Measurements from ENCODE around the gene ANK3. TPM values are rescaled to one million over a fixed set of nuclear protein-coding genes. Genes with fewer than 3 reads are reported as not detected.

ANK3 gene
- polyA plus RNA-seq, 1 donor from 2014 or later = 114 TPM

DNA sequence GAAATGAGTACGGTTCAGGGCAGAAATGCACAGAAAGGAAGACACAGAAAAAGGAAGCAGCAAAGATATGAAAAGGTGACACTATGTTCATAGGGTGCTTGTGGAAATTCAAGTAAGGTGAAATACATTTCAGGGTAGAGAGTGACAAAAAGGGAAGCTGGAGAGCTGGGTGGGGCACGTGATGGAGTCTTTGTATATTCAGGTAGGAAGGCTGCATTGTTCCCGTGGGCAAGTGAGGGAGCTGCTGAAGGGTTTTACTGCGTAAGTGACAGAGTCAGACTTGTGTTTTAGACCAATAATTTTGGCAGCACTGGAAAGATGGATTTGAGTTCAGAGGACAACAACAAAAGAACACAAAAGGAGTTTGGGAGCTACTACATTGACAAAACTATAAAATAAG, 35.3 kb upstream of the ANK3 start:
- Histone ChIP-seq H3K36me3 (ENCODE audit: insufficient read depth, low read length) (peaks cover under 1% of the 10 kb centered on the region), H3K4me2 (ENCODE audit: low read length) (no peak overlapping the region), H3F3A (ENCODE audit: insufficient read depth, low read length, poor library complexity, severe bottlenecking) (no peaks in the 10 kb centered on the region), H3K4me3 (ENCODE audit: low read length) (no peak overlapping the region), H2AFZ (ENCODE audit: low read depth, low read length) (no peak overlapping the region), H4K20me1 (ENCODE audit: insufficient read depth) (no peaks in the 10 kb centered on the region), H3K9me2 (ENCODE audit: insufficient read depth, low read length) (no peaks in the 10 kb centered on the region), H3K9ac (ENCODE audit: low read length) (no peak overlapping the region), H3K79me2 (replicated peaks; ENCODE audit: insufficient read depth, low read length) (no peaks in the 10 kb centered on the region), H3K27ac (ENCODE audit: low read length) (no peak overlapping the region), H3K27me3 (ENCODE audit: insufficient read depth, low read depth, low read length) (no peaks in the 10 kb centered on the region), H3K9me3 (ENCODE audit: low read length) (no peaks in the 10 kb centered on the region)
- TF ChIP-seq SMC3 (conservative IDR thresholded peaks at IDR 0.05; ENCODE audit: poor library complexity) = no peak
- no peak for TF ChIP-seq TAF1 (IDR thresholded peaks at IDR 0.05; ENCODE audit: low read depth)
- no peak for TF ChIP-seq EP300 (conservative IDR thresholded peaks at IDR 0.05; ENCODE audit: poor library complexity, severe bottlenecking)
- TF ChIP-seq, protein P1, sequence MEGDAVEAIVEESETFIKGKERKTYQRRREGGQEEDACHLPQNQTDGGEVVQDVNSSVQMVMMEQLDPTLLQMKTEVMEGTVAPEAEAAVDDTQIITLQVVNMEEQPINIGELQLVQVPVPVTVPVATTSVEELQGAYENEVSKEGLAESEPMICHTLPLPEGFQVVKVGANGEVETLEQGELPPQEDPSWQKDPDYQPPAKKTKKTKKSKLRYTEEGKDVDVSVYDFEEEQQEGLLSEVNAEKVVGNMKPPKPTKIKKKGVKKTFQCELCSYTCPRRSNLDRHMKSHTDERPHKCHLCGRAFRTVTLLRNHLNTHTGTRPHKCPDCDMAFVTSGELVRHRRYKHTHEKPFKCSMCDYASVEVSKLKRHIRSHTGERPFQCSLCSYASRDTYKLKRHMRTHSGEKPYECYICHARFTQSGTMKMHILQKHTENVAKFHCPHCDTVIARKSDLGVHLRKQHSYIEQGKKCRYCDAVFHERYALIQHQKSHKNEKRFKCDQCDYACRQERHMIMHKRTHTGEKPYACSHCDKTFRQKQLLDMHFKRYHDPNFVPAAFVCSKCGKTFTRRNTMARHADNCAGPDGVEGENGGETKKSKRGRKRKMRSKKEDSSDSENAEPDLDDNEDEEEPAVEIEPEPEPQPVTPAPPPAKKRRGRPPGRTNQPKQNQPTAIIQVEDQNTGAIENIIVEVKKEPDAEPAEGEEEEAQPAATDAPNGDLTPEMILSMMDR (IDR thresholded peaks at IDR 0.05; ENCODE audit: poor library complexity, severe bottlenecking) = no peak
- TF ChIP-seq, protein P2, sequence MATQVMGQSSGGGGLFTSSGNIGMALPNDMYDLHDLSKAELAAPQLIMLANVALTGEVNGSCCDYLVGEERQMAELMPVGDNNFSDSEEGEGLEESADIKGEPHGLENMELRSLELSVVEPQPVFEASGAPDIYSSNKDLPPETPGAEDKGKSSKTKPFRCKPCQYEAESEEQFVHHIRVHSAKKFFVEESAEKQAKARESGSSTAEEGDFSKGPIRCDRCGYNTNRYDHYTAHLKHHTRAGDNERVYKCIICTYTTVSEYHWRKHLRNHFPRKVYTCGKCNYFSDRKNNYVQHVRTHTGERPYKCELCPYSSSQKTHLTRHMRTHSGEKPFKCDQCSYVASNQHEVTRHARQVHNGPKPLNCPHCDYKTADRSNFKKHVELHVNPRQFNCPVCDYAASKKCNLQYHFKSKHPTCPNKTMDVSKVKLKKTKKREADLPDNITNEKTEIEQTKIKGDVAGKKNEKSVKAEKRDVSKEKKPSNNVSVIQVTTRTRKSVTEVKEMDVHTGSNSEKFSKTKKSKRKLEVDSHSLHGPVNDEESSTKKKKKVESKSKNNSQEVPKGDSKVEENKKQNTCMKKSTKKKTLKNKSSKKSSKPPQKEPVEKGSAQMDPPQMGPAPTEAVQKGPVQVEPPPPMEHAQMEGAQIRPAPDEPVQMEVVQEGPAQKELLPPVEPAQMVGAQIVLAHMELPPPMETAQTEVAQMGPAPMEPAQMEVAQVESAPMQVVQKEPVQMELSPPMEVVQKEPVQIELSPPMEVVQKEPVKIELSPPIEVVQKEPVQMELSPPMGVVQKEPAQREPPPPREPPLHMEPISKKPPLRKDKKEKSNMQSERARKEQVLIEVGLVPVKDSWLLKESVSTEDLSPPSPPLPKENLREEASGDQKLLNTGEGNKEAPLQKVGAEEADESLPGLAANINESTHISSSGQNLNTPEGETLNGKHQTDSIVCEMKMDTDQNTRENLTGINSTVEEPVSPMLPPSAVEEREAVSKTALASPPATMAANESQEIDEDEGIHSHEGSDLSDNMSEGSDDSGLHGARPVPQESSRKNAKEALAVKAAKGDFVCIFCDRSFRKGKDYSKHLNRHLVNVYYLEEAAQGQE (IDR thresholded peaks at IDR 0.05; ENCODE audit: borderline replicate concordance) = no peak
- no peak for TF ChIP-seq RAD21 (conservative IDR thresholded peaks at IDR 0.05)
- TF ChIP-seq EZH2 (IDR thresholded peaks at IDR 0.05; ENCODE audit: borderline replicate concordance, insufficient read depth, low read length, poor library complexity, severe bottlenecking) = no peak
- TF ChIP-seq POLR2AphosphoS5 (IDR thresholded peaks at IDR 0.05) = no peak
- TF ChIP-seq MXI1 (conservative IDR thresholded peaks at IDR 0.05; ENCODE audit: poor library complexity, severe bottlenecking) = no peak

DNA sequence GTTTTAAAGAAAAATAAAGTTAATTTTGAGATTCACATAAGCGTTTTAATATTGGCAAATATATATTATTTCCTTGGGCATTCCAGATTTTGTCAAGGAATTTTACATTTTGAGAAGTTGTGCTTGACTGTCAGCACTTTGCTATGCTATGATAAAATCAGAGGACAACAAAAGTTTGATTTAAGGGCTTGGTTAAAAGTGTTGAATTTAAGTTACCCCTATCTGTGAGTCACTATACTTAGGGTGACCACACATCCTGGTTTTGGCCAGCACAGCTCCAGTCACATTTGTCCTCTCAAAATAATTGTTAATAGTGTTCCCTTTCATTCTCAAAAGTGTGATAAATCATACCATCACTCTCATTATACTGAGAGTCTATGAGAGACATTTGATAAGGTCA, 34.2 kb upstream of the ANK3 start:
- Histone ChIP-seq H2AFZ (ENCODE audit: low read depth, low read length) (no peak overlapping the region), H3K4me3 (ENCODE audit: low read length) (no peak overlapping the region), H3K9ac (ENCODE audit: low read length) (no peak overlapping the region), H4K20me1 (ENCODE audit: insufficient read depth) (no peaks in the 10 kb centered on the region), H3K36me3 (ENCODE audit: insufficient read depth, low read length) (no peaks in the 10 kb centered on the region), H3K9me2 (ENCODE audit: insufficient read depth, low read length) (no peaks in the 10 kb centered on the region), H3K79me2 (replicated peaks; ENCODE audit: insufficient read depth, low read length) (peaks cover under 1% of the 10 kb centered on the region), H3F3A (ENCODE audit: insufficient read depth, low read length, poor library complexity, severe bottlenecking) (no peaks in the 10 kb centered on the region), H3K27me3 (ENCODE audit: insufficient read depth, low read depth, low read length) (no peaks in the 10 kb centered on the region), H3K9me3 (ENCODE audit: low read length) (no peaks in the 10 kb centered on the region), H3K27ac (ENCODE audit: low read length) (no peak overlapping the region), H3K4me2 (ENCODE audit: low read length) (no peak overlapping the region)
- TF ChIP-seq TAF1 (IDR thresholded peaks at IDR 0.05; ENCODE audit: low read depth) (no peak), MXI1 (conservative IDR thresholded peaks at IDR 0.05; ENCODE audit: poor library complexity, severe bottlenecking) (no peak), POLR2AphosphoS5 (IDR thresholded peaks at IDR 0.05) (no peak), SMC3 (conservative IDR thresholded peaks at IDR 0.05; ENCODE audit: poor library complexity) (no peak), RAD21 (conservative IDR thresholded peaks at IDR 0.05) (no peak), EP300 (conservative IDR thresholded peaks at IDR 0.05; ENCODE audit: poor library complexity, severe bottlenecking) (no peak), EZH2 (IDR thresholded peaks at IDR 0.05; ENCODE audit: borderline replicate concordance, insufficient read depth, low read length, poor library complexity, severe bottlenecking) (no peak)
- TF ChIP-seq, protein P1 (IDR thresholded peaks at IDR 0.05; ENCODE audit: poor library complexity, severe bottlenecking) = no peak
- TF ChIP-seq, protein P2 (IDR thresholded peaks at IDR 0.05; ENCODE audit: borderline replicate concordance) = no peak
